Erythroblast (primary cell): Measurements from ENCODE around the gene NASP.

Experiments used
- GATA1 ChIP-seq: IDR thresholded peaks from 2 replicates; pipeline ENCODE4 v1.6.1; 2011; ENCODE audit warnings: low read depth, mild to moderate bottlenecking, control low read depth, low read length, moderate library complexity
- POLR2A ChIP-seq: IDR thresholded peaks from 2 replicates; pipeline ENCODE4 v1.6.1; 2011; ENCODE audit warnings: mild to moderate bottlenecking, low read length

- TF ChIP-seq POLR2A (no peak), GATA1 (no peak)
These were observed 56.5 kb downstream of the NASP start for GRCh38 chr1:45640293-45640692.
